Measurements from ENCODE around the gene MAPKAPK3.
"Not testable (repeated sequence)": the region's sequence is repeated elsewhere in the genome, so short reads cannot be mapped to it uniquely, and the experiment has no call there.

MAPKAPK3 gene

DNA sequence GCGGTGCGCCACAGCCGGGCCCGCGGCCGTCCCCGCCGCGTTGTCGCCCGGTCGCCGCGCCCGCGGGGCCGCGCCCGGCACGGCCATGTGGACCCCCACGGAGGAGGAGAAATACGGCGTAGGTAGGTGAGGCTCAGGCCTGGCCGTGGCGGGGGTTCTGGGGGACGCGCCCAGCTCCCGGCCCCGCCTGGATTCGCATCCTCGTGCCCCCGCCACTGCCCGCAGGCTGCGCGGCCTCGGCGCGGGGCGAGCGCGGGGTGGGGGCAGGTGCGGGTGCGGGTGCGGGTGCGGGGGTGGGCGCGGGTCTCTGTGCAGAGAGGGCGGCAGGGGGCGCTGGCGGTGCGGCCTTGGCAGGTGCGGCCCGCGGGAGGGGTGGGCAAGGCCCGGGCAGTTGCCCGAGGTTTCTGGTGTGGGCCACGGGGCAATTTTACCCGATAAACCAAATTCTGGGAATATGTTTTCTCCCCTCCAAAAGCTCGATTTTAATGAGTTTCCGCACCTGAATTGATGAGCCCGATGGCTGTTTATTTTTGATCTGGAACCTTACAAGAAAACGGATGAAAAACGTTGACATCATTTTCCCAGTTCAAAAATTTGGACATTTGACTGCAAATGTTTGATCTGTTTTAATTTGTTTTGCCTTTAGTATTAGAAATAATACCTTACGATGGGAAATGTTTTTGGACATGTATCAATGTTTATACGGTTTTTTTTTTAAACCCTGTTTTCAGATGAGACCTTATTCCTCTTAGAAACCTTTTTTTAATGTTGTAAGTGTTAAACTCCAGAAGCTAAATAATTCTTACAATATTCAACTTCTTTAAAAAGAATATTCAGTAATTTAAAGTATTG lies 58.5 kb downstream of the MAPKAPK3 start:
- DNase-seq (ENCODE audit: low read depth, low spot score) = no peak
- H3K27ac ChIP-seq = no peak overlapping the region

DNA sequence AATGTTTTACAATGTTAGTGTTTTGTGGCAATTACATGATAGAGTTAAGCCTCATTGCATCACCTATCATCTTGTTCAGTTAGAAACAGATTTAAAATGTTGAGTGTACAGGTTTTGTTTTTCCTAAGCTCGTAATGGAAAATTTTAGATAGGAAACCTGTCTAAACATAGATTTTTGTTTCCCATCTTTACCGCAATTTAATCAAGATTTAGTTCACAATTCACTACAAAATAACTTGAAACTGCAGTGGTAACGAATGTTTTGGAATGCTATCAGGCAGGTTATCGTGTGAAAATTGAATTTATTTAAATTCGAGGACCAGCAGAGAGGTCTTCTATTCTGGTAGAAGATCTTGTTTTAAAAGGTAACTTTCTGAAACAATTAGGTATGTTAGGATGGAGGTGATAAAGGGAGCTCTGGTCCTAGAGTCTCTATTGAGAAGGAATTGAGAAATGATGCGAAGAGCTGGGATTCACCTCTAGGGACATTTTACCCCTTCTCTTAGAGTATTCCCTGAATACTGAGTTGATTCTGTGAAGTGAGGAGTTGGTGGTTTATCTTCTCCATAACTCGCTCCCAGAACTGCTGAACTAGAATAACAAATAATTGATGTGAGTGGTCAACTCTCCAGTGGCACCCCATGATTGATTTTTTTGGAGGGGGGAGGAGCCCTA lies 59.2 kb downstream of the MAPKAPK3 start:
- no peak for DNase-seq (ENCODE audit: low read depth, low spot score)
- H3K27ac ChIP-seq = no peak overlapping the region

GRCh38 chr3:50687127-50687751 lies 70.3 kb downstream of the MAPKAPK3 start:
- no peak for DNase-seq (ENCODE audit: low read depth, low spot score)
- no peak overlapping the region for H3K27ac ChIP-seq

DNA sequence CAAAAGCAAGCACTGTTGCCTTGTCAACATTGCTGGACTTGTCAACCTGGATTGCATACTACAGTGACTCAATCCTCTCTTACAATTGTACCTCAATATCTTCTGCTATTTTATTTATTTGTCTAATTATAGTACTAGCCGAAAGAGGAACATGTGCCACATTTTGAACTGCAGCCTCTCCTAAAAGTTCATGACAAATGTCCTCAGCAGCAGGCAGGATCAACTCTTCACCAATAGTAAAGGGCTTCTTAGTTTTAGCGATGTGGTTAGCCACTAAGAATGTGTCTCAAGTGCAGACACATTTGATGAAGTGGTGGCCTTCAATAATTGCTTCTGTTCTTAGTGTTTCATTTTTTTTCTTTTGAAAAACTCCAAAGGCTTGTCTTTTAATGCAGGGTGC lies 71.0 kb downstream of the MAPKAPK3 start:
- H3K27ac ChIP-seq = no peak overlapping the region
- no peak for DNase-seq (ENCODE audit: low read depth, low spot score)

GRCh38 chr3:50688602-50689001 lies 71.7 kb downstream of the MAPKAPK3 start:
- H3K27ac ChIP-seq; DNase-seq (ENCODE audit: low read depth, low spot score): not testable (repeated sequence)

- no peak overlapping the region for H3K27ac ChIP-seq
- no peak for DNase-seq (ENCODE audit: low read depth, low spot score)
Measured at GRCh38 chr3:50689558-50689957, 72.6 kb downstream of the MAPKAPK3 start.

- H3K27ac ChIP-seq = no peak overlapping the region
- no peak for DNase-seq (ENCODE audit: low read depth, low spot score)
Measured at GRCh38 chr3:50695031-50695430, 78.1 kb downstream of the MAPKAPK3 start.

DNA sequence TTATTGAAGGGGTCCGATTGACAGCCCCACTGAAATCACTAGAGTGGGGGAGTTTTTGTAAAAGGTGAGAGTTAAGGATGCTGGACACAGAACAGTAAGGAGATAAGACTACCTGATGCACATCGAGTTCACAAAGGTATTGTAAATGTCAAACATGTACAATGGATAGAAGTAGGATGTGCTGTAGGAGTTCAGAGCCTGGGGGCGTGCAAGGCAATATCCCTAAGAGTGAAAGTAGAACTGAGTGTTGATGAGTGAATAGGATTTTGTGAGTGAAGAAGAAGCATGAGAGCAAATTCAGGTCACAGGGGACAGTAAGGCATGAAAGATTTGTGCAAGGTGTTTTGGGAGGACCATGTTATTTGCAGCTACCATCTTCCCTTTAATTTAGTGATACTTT lies 79.3 kb downstream of the MAPKAPK3 start:
- DNase-seq (ENCODE audit: low read depth, low spot score) = no peak
- no peak overlapping the region for H3K27ac ChIP-seq

DNA sequence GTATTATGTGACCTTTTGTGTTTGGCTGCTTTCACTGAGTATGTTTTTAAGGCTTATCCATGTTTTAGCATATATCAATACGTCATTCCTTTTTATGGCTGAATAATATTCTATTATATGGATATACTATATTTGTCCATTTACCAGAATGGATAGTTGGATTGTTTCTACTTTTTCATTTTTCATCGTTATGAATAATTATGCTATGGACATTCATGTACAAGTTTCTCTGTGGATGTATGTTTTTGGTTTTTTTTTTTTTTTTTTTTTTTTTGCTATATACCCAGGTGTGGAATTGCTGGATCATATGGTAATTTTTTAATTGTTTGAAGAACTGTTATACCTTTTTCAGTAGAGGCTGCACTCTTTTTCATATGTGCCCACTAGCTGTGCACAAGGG lies 81.3 kb downstream of the MAPKAPK3 start:
- H3K27ac ChIP-seq = no peak overlapping the region
- DNase-seq (ENCODE audit: low read depth, low spot score) = no peak
